Hepatocyte (in vitro differentiated cells): ENCODE results near the gene MSLN. TPM values are rescaled to one million over a fixed set of nuclear protein-coding genes. Genes with fewer than 3 reads are reported as not detected.

Experiments
- DNase-seq: peaks from one replicate; pipeline ENCODE4 v3.0.0-alpha.2; 2016; ENCODE audit warnings: low spot score
- H2AFZ ChIP-seq: fragments of 200-600 bp; sonication (generic); 2 replicates; pipeline ENCODE4 v1.6.0; 2016; ENCODE audit warnings: antibody characterized with exemption, mild to moderate bottlenecking
- H3K27ac ChIP-seq: fragments of 200-600 bp; sonication (generic); 2 replicates; pipeline ENCODE4 v1.5.1; 2016; ENCODE audit warnings: mild to moderate bottlenecking
- H3K27me3 ChIP-seq: fragments of 200-600 bp; sonication (generic); 2 replicates; pipeline ENCODE4 v1.6.1; 2016
- H3K36me3 ChIP-seq: fragments of 200-600 bp; sonication (generic); replicated peaks from 2 replicates; pipeline ENCODE4 v1.5.1; 2016; ENCODE audit warnings: low read depth; ENCODE audit not compliant: insufficient read depth
- H3K4me1 ChIP-seq: fragments of 200-600 bp; sonication (generic); 2 replicates; pipeline ENCODE4 v1.5.1; 2016; ENCODE audit warnings: mild to moderate bottlenecking, moderate library complexity; ENCODE audit not compliant: insufficient read depth
- H3K4me2 ChIP-seq: fragments of 200-600 bp; sonication (generic); 2 replicates; pipeline ENCODE4 v1.6.0; 2016
- H3K4me3 ChIP-seq: fragments of 200-600 bp; sonication (generic); 2 replicates; pipeline ENCODE4 v1.5.1; 2016; ENCODE audit warnings: mild to moderate bottlenecking
- H3K79me2 ChIP-seq: fragments of 200-600 bp; sonication (generic); 2 replicates; pipeline ENCODE4 v1.6.0; 2017; ENCODE audit warnings: mild to moderate bottlenecking
- H3K9me2 ChIP-seq: fragments of 200-600 bp; sonication (generic); replicated peaks from 2 replicates; pipeline ENCODE4 v1.6.0; 2017; ENCODE audit warnings: mild to moderate bottlenecking; ENCODE audit not compliant: insufficient read depth
- H3K9me3 ChIP-seq: fragments of 200-600 bp; sonication (generic); 2 replicates; pipeline ENCODE4 v1.5.1; 2016; ENCODE audit warnings: low read depth, mild to moderate bottlenecking
- H4K20me1 ChIP-seq: fragments of 200-600 bp; sonication (generic); 2 replicates; pipeline ENCODE4 v1.6.0; 2016; ENCODE audit warnings: mild to moderate bottlenecking; ENCODE audit not compliant: insufficient read depth, poor library complexity, severe bottlenecking
- CTCF ChIP-seq: fragments of 200-600 bp; sonication (generic); IDR thresholded peaks from 2 replicates; pipeline ENCODE4 v1.5.1; 2016; ENCODE audit warnings: antibody characterized with exemption, mild to moderate bottlenecking; ENCODE audit not compliant: poor library complexity
- EZH2 ChIP-seq: fragments of 200-600 bp; sonication (generic); IDR thresholded peaks from 2 replicates; pipeline ENCODE4 v1.6.1; 2016; ENCODE audit warnings: antibody characterized with exemption, mild to moderate bottlenecking, borderline replicate concordance
- EZH2phosphoT487 ChIP-seq: fragments of 200-600 bp; sonication (generic); IDR thresholded peaks from one replicate; pipeline ENCODE4 v1.6.1; 2018; ENCODE audit warnings: antibody characterized with exemption, mild to moderate bottlenecking, low read depth, moderate library complexity; ENCODE audit not compliant: unreplicated experiment, severe bottlenecking
- WGBS: methylation state at CpG from one replicate; pipeline ENCODE4 v1.1.6; 2016; ENCODE audit warnings: low lambda C conversion rate; ENCODE audit errors: missing lambda C conversion rate; 5-methylcytosine and 5-hydroxymethylcytosine counted together
- polyA plus RNA-seq: library from polyadenylated mRNA; unstranded; fragments of >200 nt; fragmentation: Nextera tagmentation; extraction: Ambion mirVana; gene quantifications from 2 replicates; pipeline ENCODE4 v1.2.1, GENCODE V29; 2016
- total RNA-seq: library from RNA; depleted of rRNA; stranded (reverse); fragments of >200 nt; gene quantifications from 2 replicates; pipeline ENCODE4 v1.2.3, GENCODE V29; 2014

Gene MSLN
- total and polyA plus RNA-seq, 2 experiments from 2014 or later, result 2.4 to 8.0 TPM

- no peaks in the 10 kb centered on the region for H3K9me3 ChIP-seq
- H3K4me1 ChIP-seq, result peaks cover 11% of the 10 kb centered on the region
- no peak for TF ChIP-seq CTCF
- TF ChIP-seq EZH2phosphoT487, result no peak
- no peak for TF ChIP-seq EZH2
- no peaks in the 10 kb centered on the region for H3K27me3 ChIP-seq
- H2AFZ ChIP-seq, result no peak overlapping the region
- H3K4me2 ChIP-seq, result no peak overlapping the region
- DNase-seq, result no peak
- H3K27ac ChIP-seq, result no peak overlapping the region
- H3K4me3 ChIP-seq, result no peak overlapping the region
- H4K20me1 ChIP-seq, result no peaks in the 10 kb centered on the region
- no peaks in the 10 kb centered on the region for H3K79me2 ChIP-seq
- no peaks in the 10 kb centered on the region for H3K36me3 ChIP-seq
- H3K9me2 ChIP-seq, result no peaks in the 10 kb centered on the region
- 96% methylated on average over 5 of the region's 5 CpGs for WGBS
Measured at GRCh38 chr16:756428-756827, 4.1 kb upstream of the MSLN start.

GRCh38 chr16:759110-759910, 1.2 kb upstream of the MSLN start:
- no peaks in the 10 kb centered on the region for H3K9me3 ChIP-seq
- DNase-seq, result peak; percentile 59
- no peaks in the 10 kb centered on the region for H3K36me3 ChIP-seq
- H3K9me2 ChIP-seq, result no peaks in the 10 kb centered on the region
- H3K4me2 ChIP-seq, result no peak overlapping the region
- no peak overlapping the region for H3K4me3 ChIP-seq
- no peak for TF ChIP-seq CTCF
- TF ChIP-seq EZH2, result no peak
- no peaks in the 10 kb centered on the region for H3K27me3 ChIP-seq
- H2AFZ ChIP-seq, result no peak overlapping the region
- no peaks in the 10 kb centered on the region for H3K79me2 ChIP-seq
- H3K27ac ChIP-seq, result peak overlapping the region; percentile 46
- peaks cover 7% of the 10 kb centered on the region for H3K4me1 ChIP-seq
- no peaks in the 10 kb centered on the region for H4K20me1 ChIP-seq
- 77% methylated on average over 34 of the region's 34 CpGs for WGBS

- TF ChIP-seq EZH2 (no peak), EZH2phosphoT487 (no peak), CTCF (no peak)
- no peaks in the 10 kb centered on the region for H3K36me3 ChIP-seq
- no peaks in the 10 kb centered on the region for H3K79me2 ChIP-seq
- no peak overlapping the region for H3K4me2 ChIP-seq
- no peaks in the 10 kb centered on the region for H3K27me3 ChIP-seq
- H2AFZ ChIP-seq, result no peak overlapping the region
- H3K9me2 ChIP-seq, result no peaks in the 10 kb centered on the region
- no peaks in the 10 kb centered on the region for H4K20me1 ChIP-seq
- no peak overlapping the region for H3K4me3 ChIP-seq
- peak overlapping the region; percentile 46 for H3K27ac ChIP-seq
- peaks cover 7% of the 10 kb centered on the region for H3K4me1 ChIP-seq
- no peak for DNase-seq
- WGBS, result 58% methylated on average over 9 of the region's 15 CpGs
- no peaks in the 10 kb centered on the region for H3K9me3 ChIP-seq
Measured at GRCh38 chr16:760065-760464, 469 bp upstream of the MSLN start.
